Measurements from ENCODE around the gene AFF3.

Gene AFF3

GRCh38 chr2:99512181-99512591, 630.2 kb downstream of the AFF3 start:
- peak; percentile 41; the same call in 1 of the 3 replicates for ATAC-seq
- TF ChIP-seq ESRRG (CRISPR knock-in tag; IDR thresholded peaks at IDR 0.05) (no peak), ISL1 (CRISPR knock-in tag; IDR thresholded peaks at IDR 0.05) (peak; percentile 72), TSHZ2 (CRISPR knock-in tag; IDR thresholded peaks at IDR 0.05) (no peak)

DNA sequence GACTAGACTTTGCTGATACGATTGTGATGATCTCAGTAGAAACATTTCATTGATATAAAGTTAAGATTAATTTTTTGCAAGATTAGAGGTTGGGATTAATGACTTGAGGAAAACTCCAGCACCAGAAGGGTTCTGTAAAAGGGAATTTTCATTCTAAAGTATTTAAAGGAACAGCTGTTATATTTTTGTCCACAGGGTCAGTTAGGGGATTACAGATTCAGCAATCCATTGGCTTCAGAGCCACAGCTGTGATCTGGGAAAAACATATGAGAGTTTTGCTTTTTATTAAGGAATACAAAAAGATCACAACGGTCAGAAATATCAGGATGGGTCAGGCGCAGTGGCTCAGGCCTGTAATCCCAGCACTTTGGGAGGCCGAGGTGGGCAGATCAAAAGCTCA, 633.0 kb downstream of the AFF3 start:
- TF ChIP-seq GLIS3 (CRISPR knock-in tag; IDR thresholded peaks at IDR 0.05) (no peak), OSR1 (CRISPR knock-in tag; IDR thresholded peaks at IDR 0.05) (no peak), ZC3H10 (CRISPR knock-in tag; IDR thresholded peaks at IDR 0.05) (no peak), PATZ1 (CRISPR knock-in tag; IDR thresholded peaks at IDR 0.05; ENCODE audit: borderline replicate concordance) (no peak), TCF4 (CRISPR knock-in tag; IDR thresholded peaks at IDR 0.05; ENCODE audit: borderline replicate concordance) (no peak), TSHZ2 (CRISPR knock-in tag; IDR thresholded peaks at IDR 0.05) (no peak), ZFP30 (CRISPR knock-in tag; IDR thresholded peaks at IDR 0.05) (no peak), ZNF70 (CRISPR knock-in tag; IDR thresholded peaks at IDR 0.05) (no peak), PPARA (CRISPR knock-in tag; IDR thresholded peaks at IDR 0.05; ENCODE audit: borderline replicate concordance) (no peak), CSDC2 (CRISPR knock-in tag; IDR thresholded peaks at IDR 0.05) (no peak), ARNTL (CRISPR knock-in tag; IDR thresholded peaks at IDR 0.05; ENCODE audit: borderline replicate concordance, low read depth) (no peak), ESRRG (CRISPR knock-in tag; IDR thresholded peaks at IDR 0.05) (no peak), SNAI2 (CRISPR knock-in tag; IDR thresholded peaks at IDR 0.05) (no peak), ISL1 (CRISPR knock-in tag; IDR thresholded peaks at IDR 0.05) (no peak)
- no peak for ATAC-seq

DNA sequence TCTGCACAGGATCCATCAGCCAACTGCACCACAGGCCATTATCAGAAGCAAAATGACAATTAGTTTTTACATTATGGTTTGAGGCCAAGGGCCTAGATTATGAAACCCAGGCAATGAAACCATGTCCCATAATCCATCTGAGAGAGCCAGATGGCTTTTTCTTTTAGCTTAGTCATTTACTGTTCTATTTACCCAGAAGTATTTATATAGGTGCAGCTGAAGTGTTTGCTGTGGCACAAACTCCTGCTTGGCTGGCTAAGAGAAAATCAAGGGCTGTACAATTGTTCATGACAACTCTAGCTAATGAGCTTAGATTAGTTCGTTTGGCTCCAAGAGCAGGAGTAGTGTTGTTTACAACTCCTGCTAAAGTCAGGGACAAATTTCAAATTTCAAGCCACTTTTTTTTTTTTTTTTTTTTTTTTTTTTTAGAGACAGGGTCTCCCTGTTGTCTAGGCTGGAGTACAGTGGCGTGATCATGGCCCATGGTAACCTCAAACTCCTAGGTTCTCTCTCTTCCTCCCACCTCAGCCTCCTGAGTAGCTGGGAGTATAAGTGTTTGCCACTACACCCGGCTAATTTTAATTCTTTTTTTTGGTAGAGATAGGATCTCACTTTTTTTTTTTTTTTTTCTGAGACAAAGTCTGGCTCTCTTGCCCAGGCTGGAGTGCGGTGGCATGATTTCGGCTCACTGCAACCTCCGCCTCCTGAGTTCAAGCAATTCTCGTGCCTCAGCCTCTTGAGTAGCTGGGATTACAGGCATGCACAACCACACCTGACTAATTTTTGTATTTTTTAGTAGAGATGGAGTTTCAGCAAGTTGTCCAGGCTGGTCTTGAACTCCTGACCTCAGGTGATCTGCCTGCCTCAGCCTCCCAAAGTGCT, 634.2 kb downstream of the AFF3 start:
- TF ChIP-seq ZFP3 (CRISPR knock-in tag; IDR thresholded peaks at IDR 0.05) (no peak), PATZ1 (CRISPR knock-in tag; IDR thresholded peaks at IDR 0.05; ENCODE audit: borderline replicate concordance) (no peak), ESRRG (CRISPR knock-in tag; IDR thresholded peaks at IDR 0.05) (no peak), PPARA (CRISPR knock-in tag; IDR thresholded peaks at IDR 0.05; ENCODE audit: borderline replicate concordance) (no peak), ZNF70 (CRISPR knock-in tag; IDR thresholded peaks at IDR 0.05) (no peak)

GRCh38 chr2:99504844-99505584, 637.4 kb downstream of the AFF3 start:
- TF ChIP-seq ZNF8 (CRISPR knock-in tag; IDR thresholded peaks at IDR 0.05) (no peak), TOX (CRISPR knock-in tag; IDR thresholded peaks at IDR 0.05; ENCODE audit: borderline replicate concordance) (no peak), TSHZ2 (CRISPR knock-in tag; IDR thresholded peaks at IDR 0.05) (no peak), ZNF70 (CRISPR knock-in tag; IDR thresholded peaks at IDR 0.05) (no peak), ZNF565 (CRISPR knock-in tag; conservative IDR thresholded peaks at IDR 0.05; ENCODE audit: low read depth) (no peak), ZFP3 (CRISPR knock-in tag; IDR thresholded peaks at IDR 0.05) (no peak)
- TF ChIP-seq, protein P1, sequence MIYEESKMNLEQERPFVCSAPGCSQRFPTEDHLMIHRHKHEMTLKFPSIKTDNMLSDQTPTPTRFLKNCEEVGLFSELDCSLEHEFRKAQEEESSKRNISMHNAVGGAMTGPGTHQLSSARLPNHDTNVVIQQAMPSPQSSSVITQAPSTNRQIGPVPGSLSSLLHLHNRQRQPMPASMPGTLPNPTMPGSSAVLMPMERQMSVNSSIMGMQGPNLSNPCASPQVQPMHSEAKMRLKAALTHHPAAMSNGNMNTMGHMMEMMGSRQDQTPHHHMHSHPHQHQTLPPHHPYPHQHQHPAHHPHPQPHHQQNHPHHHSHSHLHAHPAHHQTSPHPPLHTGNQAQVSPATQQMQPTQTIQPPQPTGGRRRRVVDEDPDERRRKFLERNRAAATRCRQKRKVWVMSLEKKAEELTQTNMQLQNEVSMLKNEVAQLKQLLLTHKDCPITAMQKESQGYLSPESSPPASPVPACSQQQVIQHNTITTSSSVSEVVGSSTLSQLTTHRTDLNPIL (CRISPR knock-in tag; IDR thresholded peaks at IDR 0.05; ENCODE audit: low read depth), result no peak
- no peak for ATAC-seq

More for the DNA sequence above, 634.2 kb downstream of the AFF3 start:
- ATAC-seq, result no peak

Measured in SK-N-SH treated with all-trans-retinoic acid at 6 μM for 48 hours (cell line).